T-cell (primary cell): Measurements from ENCODE around the gene COL19A1. TPM values are rescaled to one million over a fixed set of nuclear protein-coding genes. Genes with fewer than 3 reads are reported as not detected.
A peak's percentile ranks its signal among the peaks of the same experiment; 100 is the strongest.

ENCODE experiments used
- ATAC-seq, 4 experiments: fragments of 200-7000 bp in 3 of 4; fragments of 150-1000 bp in 1 of 4; cut with Tn5 transposase; replicated peaks in 1 of 4; 1 replicate in 3 of 4; 2 replicates in 1 of 4; pipeline ENCODE4 v1.10.0; 2021; ENCODE audit warnings: moderate library complexity in 3 of 4, mild to moderate bottlenecking in 2 of 4, moderate number of reproducible peaks in 1 of 4
- CTCF ChIA-PET, 2 donors: fragments of 300-600 bp; sonication (Branson Sonifier 250); formaldehyde crosslinking; loops; one replicate each; lab custom pipeline; 2022; ENCODE audit warnings: antibody characterized with exemption in 2 of 2; lab: Charles Lee
- POLR2A ChIA-PET, 2 donors: fragments of 300-600 bp; sonication (Branson Sonifier 250); formaldehyde crosslinking; loops; one replicate each; lab custom pipeline; 2022; ENCODE audit warnings: antibody characterized with exemption in 2 of 2; lab: Charles Lee
- DNase-seq, 35 experiments: peaks; one replicate each; pipeline versions ENCODE4 v3.0.0 to v3.0.0-alpha.2; 2013 to 2023
- H3K27ac ChIP-seq: one replicate; pipeline ENCODE4 v1.5.1; 2013; ENCODE audit warnings: low read length
- H3K27me3 ChIP-seq, 2 experiments: replicated peaks in 1 of 2; 1 replicate in 1 of 2; 2 replicates in 1 of 2; pipeline versions ENCODE4 v1.6.1 to v1.7.0; 2013; ENCODE audit warnings: low read length in 1 of 2, mixed read lengths in 1 of 2; ENCODE audit not compliant: control insufficient read depth in 2 of 2, insufficient read depth in 2 of 2; ENCODE audit errors: extremely low read depth in 1 of 2
- H3K36me3 ChIP-seq, 2 donors: 1 replicate in 1 of 2; 2 replicates in 1 of 2; pipeline versions ENCODE4 v1.6.1 to v1.7.0; 2013; ENCODE audit warnings: low read length in 1 of 2; ENCODE audit not compliant: control insufficient read depth in 2 of 2, insufficient read depth in 1 of 2; ENCODE audit errors: extremely low read depth in 1 of 2
- H3K4me1 ChIP-seq, 2 experiments: 1 replicate in 1 of 2; 2 replicates in 1 of 2; pipeline versions ENCODE4 v1.6.1 to v1.7.0; 2013; ENCODE audit warnings: low read length in 2 of 2, mixed read lengths in 1 of 2; ENCODE audit not compliant: insufficient read depth in 2 of 2, control insufficient read depth in 1 of 2; ENCODE audit errors: extremely low read depth in 1 of 2
- H3K4me3 ChIP-seq, 2 donors: 1 replicate in 1 of 2; 2 replicates in 1 of 2; pipeline versions ENCODE4 v1.5.1 to v1.7.0; 2013; ENCODE audit warnings: mild to moderate bottlenecking in 2 of 2, low read length in 1 of 2, moderate library complexity in 1 of 2; ENCODE audit not compliant: control insufficient read depth in 1 of 2; ENCODE audit errors: extremely low read depth in 1 of 2
- H3K9me3 ChIP-seq: 2 replicates; pipeline ENCODE4 v1.7.0; 2013
- H3K27ac Mint-ChIP-seq, 2 donors: one replicate each; pipeline ENCODE4 v1.8.0; 2020 to 2021; ENCODE audit warnings: mild to moderate bottlenecking in 2 of 2, mixed read lengths in 2 of 2
- H3K27me3 Mint-ChIP-seq, 2 donors: one replicate each; pipeline ENCODE4 v1.8.0; 2021 to 2022; ENCODE audit warnings: mixed read lengths in 2 of 2
- H3K36me3 Mint-ChIP-seq: one replicate; pipeline ENCODE4 v1.8.0; 2021; ENCODE audit warnings: mixed read lengths
- H3K4me1 Mint-ChIP-seq, 3 donors: one replicate each; pipeline ENCODE4 v1.8.0; 2020 to 2022; ENCODE audit warnings: mixed read lengths in 3 of 3, mild to moderate bottlenecking in 1 of 3
- H3K4me3 Mint-ChIP-seq, 3 donors: one replicate each; pipeline ENCODE4 v1.8.0; 2020 to 2022; ENCODE audit warnings: mild to moderate bottlenecking in 3 of 3, mixed read lengths in 3 of 3, moderate library complexity in 3 of 3
- H3K9me3 Mint-ChIP-seq, 3 donors: one replicate each; pipeline ENCODE4 v1.8.0; 2020 to 2022; ENCODE audit warnings: mixed read lengths in 3 of 3
- WGBS: methylation state at CpG from one replicate; pipeline ENCODE4 v1.1.5; 2013; ENCODE audit warnings: missing lambda C conversion rate; ENCODE audit not compliant: insufficient coverage; 5-methylcytosine and 5-hydroxymethylcytosine counted together
- total RNA-seq, 35 experiments: library from RNA in 6 of 35; stranded (reverse) in 6 of 35; fragments of 120-200 nt in 1 of 35; gene quantifications; one replicate each; pipeline versions ENCODE4 v1.2.1 to v1.2.4 and lab custom pipeline; 2013 to 2026

Gene COL19A1
- total RNA-seq (1 to 10 TPM in 1 of 5 donors, under 1 TPM in 4; 0.42 to 2.3 (median 0.55) TPM), total RNA-seq (lab: John Stamatoyannopoulos, UW) (0.05 to 2.5 (median 0.34) reads per million in 29 experiments)
- total RNA-seq (2013): 1.2 TPM

GRCh38 chr6:69866351-69866769, at the start of gene COL19A1:
COL19A1 (plus strand) TSS chr6:69866556; CDS start chr6:69879568, 13,012 bp downstream.
- POLR2A ChIA-PET: no interaction called here
- Mint-ChIP-seq H3K27ac (peak within 1 kb of the TSS in 1 of 2 donors; percentile 49), H3K4me1 (peaks cover 19 to 26% (median 21%) of the 10 kb centered on the region in 3 donors), H3K4me3 (peak within 1 kb of the TSS; percentile 83 to 87 (median 85)), H3K27me3 (peaks cover 19 to 31% of the 10 kb centered on the region in 2 donors), H3K36me3 (no peaks in the 10 kb centered on the region), H3K9me3 (no peaks in the 10 kb centered on the region)
- 4% methylated on average over 17 of the region's 19 CpGs for WGBS
- H3K27me3 ChIP-seq: peaks cover 9 to 10% of the 10 kb centered on the region in 2 experiments
- no peaks in the 10 kb centered on the region for H3K36me3 ChIP-seq
- peaks cover 4 to 14% of the 10 kb centered on the region in 2 experiments for H3K4me1 ChIP-seq
- ATAC-seq (peak; percentile 42 to 55 (median 50)), DNase-seq (peak in 21 of 35 experiments; percentile 0 to 36 (median 9))
- H3K4me3 ChIP-seq: peak within 1 kb of the TSS; percentile 56 to 67
- CTCF ChIA-PET: interaction anchor here in 1 of 2 donors (1.1 to 2.5 kb wide), 2 partner anchors 52 to 70 kb away, joined by 3 to 10 read pairs; partner anchors contain the start of gene LMBRD1
- H3K27ac ChIP-seq: no peak within 1 kb of the TSS
- no peaks in the 10 kb centered on the region for H3K9me3 ChIP-seq

DNA sequence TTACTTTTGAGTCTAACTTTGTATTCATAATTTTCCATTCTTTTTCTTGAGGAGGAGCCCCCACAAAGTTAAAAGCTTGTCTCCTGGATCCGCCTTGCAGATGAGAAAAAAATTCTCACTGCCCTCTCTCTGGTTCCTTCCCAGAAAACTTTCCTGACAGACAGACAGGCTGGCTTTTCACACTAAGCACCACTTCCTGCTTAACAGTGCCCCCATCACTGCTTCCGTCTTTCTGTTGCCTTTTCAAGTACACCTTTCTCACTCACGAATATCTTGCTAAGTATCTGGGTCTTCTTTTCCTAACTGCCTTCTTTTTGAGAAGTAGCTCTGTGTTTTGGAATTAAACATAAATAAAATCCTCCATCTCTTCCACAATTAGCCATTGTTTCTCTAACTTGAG, 49.8 kb upstream of the COL19A1 start:
- Mint-ChIP-seq H3K36me3 (no peaks in the 10 kb centered on the region), H3K27me3 (no peaks in the 10 kb centered on the region), H3K27ac (peak overlapping the region; percentile 92 to 97), H3K9me3 (no peaks in the 10 kb centered on the region), H3K4me1 (peaks cover 49 to 54% (median 53%) of the 10 kb centered on the region in 3 donors), H3K4me3 (peak overlapping the region; percentile 67 to 81 (median 78))
- 27% methylated on average over 1 of the region's 3 CpGs for WGBS
- POLR2A ChIA-PET: no interaction called here
- Histone ChIP-seq H3K4me1 (peaks cover 24 to 42% of the 10 kb centered on the region in 2 experiments), H3K36me3 (no peaks in the 10 kb centered on the region), H3K27ac (peak overlapping the region; percentile 76), H3K4me3 (no peak overlapping the region), H3K9me3 (no peaks in the 10 kb centered on the region), H3K27me3 (no peaks in the 10 kb centered on the region)
- CTCF ChIA-PET: interaction anchor here (1.1 to 4.2 kb wide), 3 partner anchors 20 to 24 kb away, joined by 3 to 34 read pairs (median 9); partner anchors contain the start of gene LMBRD1 (in 1 of the 2)
- ATAC-seq (peak; percentile 62 to 70 (median 66)), DNase-seq (peak in 13 of 35 experiments; percentile 3 to 64 (median 13))

DNA sequence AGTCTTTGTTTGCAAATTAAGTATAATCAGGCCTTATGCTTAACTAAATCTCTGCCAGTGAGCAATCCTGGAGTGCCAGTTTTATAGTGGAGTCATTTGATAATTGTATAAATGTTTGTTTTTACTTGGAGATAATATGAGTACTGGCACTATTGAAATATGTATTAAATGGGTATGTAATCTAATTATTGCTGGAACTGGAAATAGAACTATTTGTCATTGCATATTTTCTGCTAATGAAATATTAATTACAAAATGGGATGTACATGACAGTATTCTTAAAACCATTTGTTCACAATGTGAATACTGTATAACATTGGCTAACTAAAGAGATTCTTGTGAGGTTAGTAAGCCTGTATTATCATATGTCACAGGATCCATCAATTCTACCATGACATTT, 49.0 kb upstream of the COL19A1 start:
- H3K27me3 ChIP-seq: no peaks in the 10 kb centered on the region
- DNase-seq (no peak), ATAC-seq (no peak)
- peaks cover 43 to 46% (median 46%) of the 10 kb centered on the region in 3 donors for H3K4me1 Mint-ChIP-seq
- H3K9me3 ChIP-seq: no peaks in the 10 kb centered on the region
- H3K4me3 Mint-ChIP-seq: no peak overlapping the region
- no peaks in the 10 kb centered on the region for H3K27me3 Mint-ChIP-seq
- no peaks in the 10 kb centered on the region for H3K9me3 Mint-ChIP-seq
- H3K36me3 ChIP-seq: no peaks in the 10 kb centered on the region
- H3K4me1 ChIP-seq: peaks cover 24 to 42% of the 10 kb centered on the region in 2 experiments
- no peak overlapping the region for H3K27ac ChIP-seq
- no peaks in the 10 kb centered on the region for H3K36me3 Mint-ChIP-seq
- CTCF ChIA-PET: interaction anchor here in 1 of 2 donors (4.2 kb wide), 1 partner anchor 20 kb away, joined by 34 read pairs; the partner anchor contains the start of gene LMBRD1
- H3K27ac Mint-ChIP-seq: peak overlapping the region in 1 of 2 donors; percentile 28
- POLR2A ChIA-PET: no interaction called here
- no peak overlapping the region for H3K4me3 ChIP-seq

- Mint-ChIP-seq H3K4me3 (no peak overlapping the region), H3K27me3 (no peaks in the 10 kb centered on the region), H3K27ac (no peak overlapping the region), H3K4me1 (peaks cover 32 to 36% (median 35%) of the 10 kb centered on the region in 3 donors), H3K9me3 (no peaks in the 10 kb centered on the region), H3K36me3 (no peaks in the 10 kb centered on the region)
- Histone ChIP-seq H3K9me3 (no peaks in the 10 kb centered on the region), H3K27me3 (no peaks in the 10 kb centered on the region), H3K36me3 (no peaks in the 10 kb centered on the region), H3K27ac (no peak overlapping the region), H3K4me3 (no peak overlapping the region), H3K4me1 (peaks cover 16 to 34% of the 10 kb centered on the region in 2 experiments)
- POLR2A ChIA-PET: interaction anchor here in 1 of 2 donors (0.6 kb wide), 1 partner anchor 70 kb away, joined by 3 read pairs; no protein-coding TSS in a partner anchor
- CTCF ChIA-PET: interaction anchor here (1.0 to 1.5 kb wide), 2 partner anchors 21 to 22 kb away, joined by 4 read pairs; partner anchors contain the start of gene LMBRD1 (in 1 of the 2)
- ATAC-seq (no peak), DNase-seq (no peak)
- WGBS: 100% methylated on average over 2 of the region's 2 CpGs
Measured at GRCh38 chr6:69818223-69818930, 48.0 kb upstream of the COL19A1 start.

DNA sequence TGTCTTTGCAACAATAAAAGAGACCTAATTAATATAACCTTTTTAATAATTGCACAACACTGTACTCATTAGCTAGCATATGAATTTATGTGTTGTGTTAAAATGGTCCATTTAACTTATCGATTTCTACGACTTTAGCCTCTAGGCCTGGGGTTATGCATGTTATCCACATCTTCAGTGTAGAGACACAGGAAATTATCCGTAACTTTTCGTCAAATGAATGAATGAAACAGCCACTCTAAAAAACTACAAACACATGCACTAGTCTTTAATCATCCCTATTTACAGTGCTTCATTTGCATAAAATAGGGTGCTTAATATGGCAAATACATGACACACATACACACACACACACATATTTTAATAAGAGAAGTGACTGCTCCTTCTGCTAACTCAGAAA, 47.2 kb upstream of the COL19A1 start:
- H3K27me3 Mint-ChIP-seq: no peaks in the 10 kb centered on the region
- ChIA-PET CTCF (interaction anchor here (0.7 to 1.5 kb wide), 3 partner anchors 22 to 151 kb away, joined by 4 to 6 read pairs (median 4); partner anchors contain the start of gene LMBRD1 (in 1 of the 2)), POLR2A (interaction anchor here in 1 of 2 donors (0.6 kb wide), 2 partner anchors 69 to 661 kb away, joined by 3 read pairs; no protein-coding TSS in a partner anchor)
- peaks cover 25 to 30% (median 29%) of the 10 kb centered on the region in 3 donors for H3K4me1 Mint-ChIP-seq
- Histone ChIP-seq H3K4me3 (no peak overlapping the region), H3K27me3 (no peaks in the 10 kb centered on the region), H3K4me1 (peaks cover 12 to 26% of the 10 kb centered on the region in 2 experiments), H3K27ac (no peak overlapping the region), H3K36me3 (no peaks in the 10 kb centered on the region), H3K9me3 (no peaks in the 10 kb centered on the region)
- no CpG with 5 or more reads among the region's 4 CpGs for WGBS
- H3K4me3 Mint-ChIP-seq: no peak overlapping the region
- no peak for ATAC-seq
- no peaks in the 10 kb centered on the region for H3K9me3 Mint-ChIP-seq
- H3K27ac Mint-ChIP-seq: no peak overlapping the region
- DNase-seq: no peak
- no peaks in the 10 kb centered on the region for H3K36me3 Mint-ChIP-seq

- WGBS: no CpG with 5 or more reads among the region's 1 CpG
Measured at GRCh38 chr6:69820018-69820417, 46.3 kb upstream of the COL19A1 start.

More at GRCh38 chr6:69820018-69820417, 46.3 kb upstream of the COL19A1 start:
- Histone ChIP-seq H3K27me3 (no peaks in the 10 kb centered on the region), H3K27ac (no peak overlapping the region), H3K4me3 (no peak overlapping the region), H3K9me3 (no peaks in the 10 kb centered on the region), H3K4me1 (peaks cover 10 to 18% of the 10 kb centered on the region in 2 experiments), H3K36me3 (no peaks in the 10 kb centered on the region)
- DNase-seq (no peak), ATAC-seq (no peak)
- ChIA-PET CTCF (interaction anchor here (0.6 to 1.5 kb wide), 2 partner anchors 23 to 42 kb away, joined by 3 to 4 read pairs; partner anchors contain the start of gene LMBRD1 (in 1 of the 2)), POLR2A (no interaction called here)
- no peak overlapping the region for H3K27ac Mint-ChIP-seq
- peaks cover 21 to 22% (median 21%) of the 10 kb centered on the region in 3 donors for H3K4me1 Mint-ChIP-seq
- no peaks in the 10 kb centered on the region for H3K27me3 Mint-ChIP-seq
- H3K36me3 Mint-ChIP-seq: no peaks in the 10 kb centered on the region
- H3K9me3 Mint-ChIP-seq: no peaks in the 10 kb centered on the region
- no peak overlapping the region for H3K4me3 Mint-ChIP-seq
